ENCODE results near the gene RESP18.

RESP18 gene

DNA sequence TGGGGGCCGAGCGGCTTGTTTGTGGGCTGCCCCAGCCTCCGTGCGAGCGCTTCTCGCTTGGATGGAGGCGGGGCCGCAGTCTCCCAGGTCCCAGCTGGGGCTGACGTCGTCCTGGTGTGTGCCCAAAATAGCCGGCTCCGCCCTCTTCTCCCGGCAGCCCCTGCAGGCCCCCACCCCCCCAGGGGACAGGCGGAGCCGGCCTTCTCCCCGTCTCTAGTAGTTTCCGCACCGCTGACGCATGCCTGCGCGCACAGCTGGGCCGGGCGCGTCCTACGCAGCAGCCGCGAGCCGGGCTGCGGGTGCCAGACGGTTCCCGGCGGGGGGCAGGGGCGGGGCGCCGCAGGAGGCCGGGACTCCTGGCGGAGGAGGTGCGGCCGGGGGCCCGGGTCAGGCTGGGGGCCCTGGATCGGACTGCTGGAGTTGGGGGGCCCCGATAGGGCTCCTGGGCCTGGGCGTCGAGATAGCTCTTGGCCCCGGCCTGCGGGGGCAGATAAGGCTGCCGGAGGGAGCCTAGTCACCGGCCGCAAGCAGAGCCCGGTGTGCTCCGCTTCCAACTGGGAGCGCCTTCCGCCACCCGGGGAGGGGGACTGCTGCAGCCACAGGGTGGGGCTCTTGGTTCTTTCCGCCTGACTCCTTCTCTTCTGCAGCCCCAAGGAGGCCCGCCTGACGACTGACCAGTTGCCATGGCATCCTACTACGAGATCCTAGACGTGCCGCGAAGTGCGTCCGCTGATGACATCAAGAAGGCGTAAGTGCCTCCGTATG, 53.2 kb downstream of the RESP18 start, which contains the start of gene DNAJB2 (continued):
- TF ChIP-seq ZNF654 (tag by site-specific recombination; IDR thresholded peaks at IDR 0.05; ENCODE audit: low read depth) (no peak), ZNF433 (tag by site-specific recombination; IDR thresholded peaks at IDR 0.05; ENCODE audit: low read depth) (no peak)

DNA sequence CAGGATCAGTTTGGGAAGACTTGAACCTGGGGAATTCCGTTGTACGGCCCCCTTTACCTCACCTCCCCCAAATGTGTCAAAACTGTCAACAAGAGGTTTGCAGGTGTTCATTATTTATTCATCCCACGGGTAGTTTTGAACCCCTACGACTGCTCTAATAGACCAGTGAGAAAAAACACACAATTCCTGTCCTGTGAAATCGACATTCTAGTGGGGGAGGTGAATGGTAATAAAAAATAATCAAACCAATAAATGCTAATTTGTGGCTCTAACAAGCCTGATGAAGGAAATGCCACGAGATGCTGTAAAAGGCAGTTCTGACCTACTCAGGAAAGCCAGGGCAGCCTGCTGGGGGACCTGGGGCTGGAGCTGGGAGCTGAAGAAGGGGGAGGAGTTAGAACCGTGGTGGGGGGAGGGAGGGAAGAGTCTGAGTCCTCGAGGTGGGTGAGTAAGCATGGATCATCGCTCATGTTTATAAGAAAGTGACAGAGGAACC, 53.8 kb downstream of the RESP18 start:
- Histone ChIP-seq H3K9me3 (ENCODE audit: control insufficient read depth, insufficient read depth, low read depth, low read length) (no peaks in the 10 kb centered on the region), H3K36me3 (ENCODE audit: control insufficient read depth in 2 of 2, insufficient read depth in 1 of 2, low read length in 2 of 2) (peaks cover 0 to 35% of the 10 kb centered on the region in 2 experiments; a peak in 1 of 3 replicates), H3K4me3 (ENCODE audit: low read depth, low read length) (peak overlapping the region; percentile 54), H3K27ac (ENCODE audit: extremely low read depth, low read depth, low read length) (peak overlapping the region; percentile 45), H3K4me1 (ENCODE audit: control insufficient read depth, insufficient read depth, low read length) (peaks cover 6% of the 10 kb centered on the region)
- CTCF ChIA-PET, result interaction anchor here (0.6 to 15.0 kb wide), 18 partner anchors 8 to 1007 kb away, joined by 3 to 297 read pairs (median 4); partner anchors contain the start of genes GLB1L, STK16, TUBA4A and TUBA4B
- POLR2A ChIA-PET, result interaction anchor here (0.6 to 1.8 kb wide), 15 partner anchors 13 to 102 kb away, joined by 3 to 18 read pairs (median 6); partner anchors contain the start of genes ABCB6, ANKZF1, ATG9A and CNPPD1
- peak; percentile 77 for TF ChIP-seq PRDM1 (tag by site-specific recombination; IDR thresholded peaks at IDR 0.05)
- no peak for TF ChIP-seq MZF1 (tag by site-specific recombination; IDR thresholded peaks at IDR 0.05; ENCODE audit: borderline replicate concordance)
- TF ChIP-seq ZNF600 (tag by site-specific recombination; IDR thresholded peaks at IDR 0.05), result peak; percentile 30; the same call in 1 of the 2 replicates
- TF ChIP-seq ZBTB17 (tag by site-specific recombination; IDR thresholded peaks at IDR 0.05), result peak; percentile 58; the same call in 1 of the 2 replicates
- TF ChIP-seq FEZF1 (tag by site-specific recombination; IDR thresholded peaks at IDR 0.05), result peak; percentile 50
- TF ChIP-seq, protein P1, sequence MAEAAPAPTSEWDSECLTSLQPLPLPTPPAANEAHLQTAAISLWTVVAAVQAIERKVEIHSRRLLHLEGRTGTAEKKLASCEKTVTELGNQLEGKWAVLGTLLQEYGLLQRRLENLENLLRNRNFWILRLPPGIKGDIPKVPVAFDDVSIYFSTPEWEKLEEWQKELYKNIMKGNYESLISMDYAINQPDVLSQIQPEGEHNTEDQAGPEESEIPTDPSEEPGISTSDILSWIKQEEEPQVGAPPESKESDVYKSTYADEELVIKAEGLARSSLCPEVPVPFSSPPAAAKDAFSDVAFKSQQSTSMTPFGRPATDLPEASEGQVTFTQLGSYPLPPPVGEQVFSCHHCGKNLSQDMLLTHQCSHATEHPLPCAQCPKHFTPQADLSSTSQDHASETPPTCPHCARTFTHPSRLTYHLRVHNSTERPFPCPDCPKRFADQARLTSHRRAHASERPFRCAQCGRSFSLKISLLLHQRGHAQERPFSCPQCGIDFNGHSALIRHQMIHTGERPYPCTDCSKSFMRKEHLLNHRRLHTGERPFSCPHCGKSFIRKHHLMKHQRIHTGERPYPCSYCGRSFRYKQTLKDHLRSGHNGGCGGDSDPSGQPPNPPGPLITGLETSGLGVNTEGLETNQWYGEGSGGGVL (tag by site-specific recombination; IDR thresholded peaks at IDR 0.05), result peak; percentile 95
- TF ChIP-seq, protein P2, sequence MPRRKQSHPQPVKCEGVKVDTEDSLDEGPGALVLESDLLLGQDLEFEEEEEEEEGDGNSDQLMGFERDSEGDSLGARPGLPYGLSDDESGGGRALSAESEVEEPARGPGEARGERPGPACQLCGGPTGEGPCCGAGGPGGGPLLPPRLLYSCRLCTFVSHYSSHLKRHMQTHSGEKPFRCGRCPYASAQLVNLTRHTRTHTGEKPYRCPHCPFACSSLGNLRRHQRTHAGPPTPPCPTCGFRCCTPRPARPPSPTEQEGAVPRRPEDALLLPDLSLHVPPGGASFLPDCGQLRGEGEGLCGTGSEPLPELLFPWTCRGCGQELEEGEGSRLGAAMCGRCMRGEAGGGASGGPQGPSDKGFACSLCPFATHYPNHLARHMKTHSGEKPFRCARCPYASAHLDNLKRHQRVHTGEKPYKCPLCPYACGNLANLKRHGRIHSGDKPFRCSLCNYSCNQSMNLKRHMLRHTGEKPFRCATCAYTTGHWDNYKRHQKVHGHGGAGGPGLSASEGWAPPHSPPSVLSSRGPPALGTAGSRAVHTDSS (tag by site-specific recombination; IDR thresholded peaks at IDR 0.05), result no peak
- TF ChIP-seq ZNF366 (tag by site-specific recombination; conservative IDR thresholded peaks at IDR 0.05), result peak; percentile 86
- TF ChIP-seq ZNF335 (tag by site-specific recombination; conservative IDR thresholded peaks at IDR 0.05), result peak; percentile 79

DNA sequence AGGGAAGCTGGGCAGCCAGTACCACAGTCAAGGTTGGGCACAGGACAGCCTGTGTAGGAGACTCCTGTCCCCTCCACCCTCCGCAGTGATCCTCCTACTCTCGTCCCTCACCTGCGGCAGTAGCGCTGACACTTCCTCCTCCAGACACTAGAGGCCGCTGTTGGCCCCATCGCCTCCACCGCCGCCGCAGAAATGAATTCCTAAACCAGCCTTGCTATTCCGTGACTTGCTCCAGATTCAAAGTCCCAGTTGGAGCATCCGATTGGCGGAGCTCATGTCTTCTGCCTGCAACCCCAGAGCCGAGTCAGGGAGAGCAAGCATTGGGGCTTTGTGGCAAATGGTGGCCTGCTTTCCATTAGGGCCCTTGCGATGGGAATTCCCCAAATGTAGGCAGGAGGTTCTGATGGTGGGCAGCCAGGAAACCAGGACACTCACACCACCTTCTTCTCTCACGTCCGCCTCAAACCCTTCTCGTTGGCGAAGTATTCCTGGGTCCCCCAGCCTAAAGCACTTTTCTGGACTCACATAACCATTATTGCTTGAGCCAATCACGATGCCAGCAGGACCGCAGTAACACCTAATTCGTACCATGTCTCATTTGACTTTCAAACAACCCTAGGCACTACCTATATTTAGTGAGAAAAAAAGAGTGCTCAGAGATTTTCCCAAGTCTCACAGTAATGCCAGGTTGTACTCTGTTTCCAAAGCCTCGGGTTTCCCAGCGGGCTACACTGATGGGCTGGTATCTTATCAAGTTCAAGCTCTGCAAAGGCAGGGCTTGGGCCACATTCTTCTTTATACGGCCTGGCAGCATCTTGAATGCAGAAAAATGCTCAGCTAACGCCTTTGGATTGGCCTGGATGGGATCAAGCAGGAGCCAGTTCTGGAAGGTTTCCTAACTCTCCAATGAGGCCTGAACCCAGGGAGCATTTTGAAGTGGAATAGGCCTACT, 54.6 kb downstream of the RESP18 start:
- Histone ChIP-seq H3K27ac (ENCODE audit: extremely low read depth, low read depth, low read length) (peak overlapping the region; percentile 45; the same call in 1 of the 2 replicates), H3K4me3 (ENCODE audit: low read depth, low read length) (no peak overlapping the region), H3K9me3 (ENCODE audit: control insufficient read depth, insufficient read depth, low read depth, low read length) (no peaks in the 10 kb centered on the region), H3K36me3 (ENCODE audit: control insufficient read depth in 2 of 2, insufficient read depth in 1 of 2, low read length in 2 of 2) (peaks cover 0 to 28% of the 10 kb centered on the region in 2 experiments; a peak in 1 of 3 replicates), H3K4me1 (ENCODE audit: control insufficient read depth, insufficient read depth, low read length) (peaks cover 6% of the 10 kb centered on the region)
- ChIA-PET POLR2A (interaction anchor here (0.6 to 1.8 kb wide), 16 partner anchors 14 to 102 kb away, joined by 3 to 18 read pairs (median 6); partner anchors contain the start of genes ANKZF1, ATG9A, CNPPD1 and GLB1L), CTCF (interaction anchor here (0.6 to 15.0 kb wide), 42 partner anchors 9 to 1007 kb away, joined by 3 to 297 read pairs (median 4); partner anchors contain the start of genes ANKZF1, ATG9A, DNPEP and GLB1L)
- TF ChIP-seq ZNF366 (tag by site-specific recombination; conservative IDR thresholded peaks at IDR 0.05) (0 out of 2 replicates have a peak, but pooled peaks have one; percentile 17), ZNF341 (tag by site-specific recombination; IDR thresholded peaks at IDR 0.05; ENCODE audit: low read depth) (peak; percentile 60), ZNF133 (tag by site-specific recombination; IDR thresholded peaks at IDR 0.05) (no peak), OVOL3 (tag by site-specific recombination; IDR thresholded peaks at IDR 0.05) (no peak), ZBTB17 (tag by site-specific recombination; IDR thresholded peaks at IDR 0.05) (peak; percentile 82), ZNF501 (tag by site-specific recombination; IDR thresholded peaks at IDR 0.05) (0 out of 2 replicates have a peak, but pooled peaks have one; percentile 19), PRDM1 (tag by site-specific recombination; IDR thresholded peaks at IDR 0.05) (no peak), EGR2 (tag by site-specific recombination; IDR thresholded peaks at IDR 0.05; ENCODE audit: low read depth) (peak; percentile 47; the same call in 1 of the 2 replicates), SP2 (tag by site-specific recombination; IDR thresholded peaks at IDR 0.05) (peak; percentile 25), GFI1B (tag by site-specific recombination; IDR thresholded peaks at IDR 0.05) (no peak), ZNF2 (tag by site-specific recombination; IDR thresholded peaks at IDR 0.05) (peak; percentile 91), ZNF544 (tag by site-specific recombination; IDR thresholded peaks at IDR 0.05) (no peak), ZFP3 (tag by site-specific recombination; IDR thresholded peaks at IDR 0.05; ENCODE audit: low read depth) (no peak)
- TF ChIP-seq, protein P3, sequence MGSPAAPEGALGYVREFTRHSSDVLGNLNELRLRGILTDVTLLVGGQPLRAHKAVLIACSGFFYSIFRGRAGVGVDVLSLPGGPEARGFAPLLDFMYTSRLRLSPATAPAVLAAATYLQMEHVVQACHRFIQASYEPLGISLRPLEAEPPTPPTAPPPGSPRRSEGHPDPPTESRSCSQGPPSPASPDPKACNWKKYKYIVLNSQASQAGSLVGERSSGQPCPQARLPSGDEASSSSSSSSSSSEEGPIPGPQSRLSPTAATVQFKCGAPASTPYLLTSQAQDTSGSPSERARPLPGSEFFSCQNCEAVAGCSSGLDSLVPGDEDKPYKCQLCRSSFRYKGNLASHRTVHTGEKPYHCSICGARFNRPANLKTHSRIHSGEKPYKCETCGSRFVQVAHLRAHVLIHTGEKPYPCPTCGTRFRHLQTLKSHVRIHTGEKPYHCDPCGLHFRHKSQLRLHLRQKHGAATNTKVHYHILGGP (tag by site-specific recombination; IDR thresholded peaks at IDR 0.05), result no peak
- TF ChIP-seq, protein P4, sequence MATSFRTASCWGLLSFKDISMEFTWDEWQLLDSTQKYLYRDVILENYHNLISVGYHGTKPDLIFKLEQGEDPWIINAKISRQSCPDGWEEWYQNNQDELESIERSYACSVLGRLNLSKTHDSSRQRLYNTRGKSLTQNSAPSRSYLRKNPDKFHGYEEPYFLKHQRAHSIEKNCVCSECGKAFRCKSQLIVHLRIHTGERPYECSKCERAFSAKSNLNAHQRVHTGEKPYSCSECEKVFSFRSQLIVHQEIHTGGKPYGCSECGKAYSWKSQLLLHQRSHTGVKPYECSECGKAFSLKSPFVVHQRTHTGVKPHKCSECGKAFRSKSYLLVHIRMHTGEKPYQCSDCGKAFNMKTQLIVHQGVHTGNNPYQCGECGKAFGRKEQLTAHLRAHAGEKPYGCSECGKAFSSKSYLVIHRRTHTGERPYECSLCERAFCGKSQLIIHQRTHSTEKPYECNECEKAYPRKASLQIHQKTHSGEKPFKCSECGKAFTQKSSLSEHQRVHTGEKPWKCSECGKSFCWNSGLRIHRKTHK (tag by site-specific recombination; IDR thresholded peaks at IDR 0.05), result no peak

All from HEK293 (cell line).